HG02840 (cell line): ENCODE data around the gene SLC41A3.
"Not testable (repeated sequence)": the region's sequence is repeated elsewhere in the genome, so short reads cannot be mapped to it uniquely, and the experiment has no call there.

Experiments
- ATAC-seq: cut with Tn5 transposase; IDR thresholded peaks from one replicate; pipeline ENCODE4 v1.9.1; 2021; ENCODE audit warnings: mild to moderate bottlenecking, moderate library complexity, moderate number of reproducible peaks; ENCODE audit not compliant: unreplicated experiment, low FRiP score

The SLC41A3 gene

DNA sequence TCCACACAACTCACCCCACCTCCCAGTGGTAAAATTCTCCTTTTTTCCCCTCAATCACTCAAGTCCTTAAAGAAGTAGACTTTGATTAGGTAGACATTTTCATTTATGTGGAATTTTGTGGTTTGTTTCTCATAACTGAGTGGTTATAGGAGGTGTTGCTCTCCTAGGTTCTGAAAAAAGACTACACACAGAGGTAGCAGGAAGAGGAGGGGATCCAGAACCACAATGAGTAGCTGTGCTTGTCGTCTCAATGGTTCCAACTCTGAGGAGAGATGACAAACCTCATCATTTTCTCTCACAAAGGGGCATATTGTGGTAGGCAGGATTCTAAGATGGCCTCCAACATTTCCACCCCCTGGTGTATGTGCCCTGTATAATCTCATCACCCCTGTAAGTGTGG, 120.1 kb downstream of the SLC41A3 start:
- not testable (repeated sequence) for ATAC-seq

GRCh38 chr3:125961289-125961589, 122.7 kb downstream of the SLC41A3 start:
- ATAC-seq: no peak

- no peak for ATAC-seq
Measured at GRCh38 chr3:125960456-125961288, 123.3 kb downstream of the SLC41A3 start.

- ATAC-seq: no peak
Measured at GRCh38 chr3:125960066-125960424, 123.9 kb downstream of the SLC41A3 start.

DNA sequence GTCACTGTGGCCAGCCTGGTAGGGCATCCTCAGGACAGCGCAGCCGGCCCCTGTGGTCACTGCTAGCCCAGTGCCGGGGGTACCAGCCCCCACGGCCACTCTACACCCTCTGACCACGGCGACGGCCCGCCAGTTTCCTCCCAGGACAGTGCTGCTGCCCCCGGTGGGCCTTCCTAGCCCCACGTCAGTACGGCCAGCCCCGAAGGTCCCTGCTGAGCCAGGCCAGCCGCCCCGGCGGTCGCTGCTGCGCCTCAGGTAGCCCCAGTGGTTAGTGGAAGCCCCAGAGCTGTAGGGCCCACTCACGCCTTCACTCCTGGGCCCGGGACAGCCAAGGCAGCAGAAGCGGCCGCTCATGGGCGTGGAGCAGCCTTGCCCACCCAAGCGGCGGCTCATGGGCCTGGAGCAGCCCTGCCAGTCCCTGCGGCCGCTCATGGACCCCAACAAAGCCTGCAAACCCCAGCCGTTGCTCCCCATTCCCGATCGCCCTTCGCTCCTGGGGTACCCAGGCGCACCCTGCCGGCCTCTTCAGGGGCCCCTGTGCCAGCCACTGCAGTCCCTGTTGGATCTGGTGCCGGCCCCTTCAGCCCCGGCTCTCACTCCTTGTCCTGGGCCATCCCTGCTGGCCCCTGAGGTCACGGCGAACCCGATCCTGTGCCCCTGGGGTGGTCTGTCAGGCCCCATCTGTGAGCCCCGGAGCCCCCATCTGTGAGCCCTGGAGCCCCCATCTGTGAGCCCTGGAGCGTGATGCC, 124.4 kb downstream of the SLC41A3 start:
- no peak for ATAC-seq

- no peak for ATAC-seq
Measured at GRCh38 chr3:125958511-125959316, 125.2 kb downstream of the SLC41A3 start.

DNA sequence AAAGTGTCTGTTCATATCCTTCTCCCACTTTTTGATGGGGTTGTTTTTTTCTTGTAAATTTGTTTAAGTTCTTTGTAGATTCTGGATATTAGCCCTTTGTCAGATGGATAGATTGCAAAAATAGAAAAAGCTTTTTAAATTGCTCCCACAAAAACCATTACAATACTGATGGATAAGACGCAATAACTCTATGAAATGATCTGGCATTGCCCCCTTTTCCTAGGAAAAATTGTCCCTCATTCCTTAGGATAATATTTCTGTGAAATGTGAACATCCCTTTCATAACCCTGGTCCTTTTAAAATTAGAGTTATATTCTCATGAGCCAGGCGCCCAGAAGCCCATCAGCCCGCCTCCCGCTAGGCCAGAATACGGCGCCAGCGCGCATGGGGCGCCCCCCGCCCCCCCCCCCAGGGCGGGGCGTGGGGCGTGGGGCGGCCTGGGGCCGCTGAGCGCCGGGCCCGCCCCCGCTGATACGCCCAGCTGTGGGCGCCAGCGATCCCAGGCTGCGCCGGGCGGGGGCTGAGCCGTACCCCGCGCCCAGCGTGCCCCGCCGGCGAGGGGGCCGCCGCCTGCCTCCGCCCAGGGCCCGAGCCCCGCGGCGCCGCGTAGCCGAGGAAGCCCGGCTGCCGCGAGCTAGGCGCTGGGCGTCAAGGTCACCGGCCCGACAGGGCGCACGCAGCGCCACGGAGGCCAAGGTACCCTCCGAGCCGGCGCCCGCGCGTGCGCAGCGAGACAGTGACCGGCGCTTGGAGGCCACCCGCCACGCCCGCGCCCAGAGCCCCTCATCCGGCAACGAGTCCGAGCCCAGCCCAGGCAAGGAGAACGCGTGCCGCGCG, 126.0 kb downstream of the SLC41A3 start:
- no peak for ATAC-seq

DNA sequence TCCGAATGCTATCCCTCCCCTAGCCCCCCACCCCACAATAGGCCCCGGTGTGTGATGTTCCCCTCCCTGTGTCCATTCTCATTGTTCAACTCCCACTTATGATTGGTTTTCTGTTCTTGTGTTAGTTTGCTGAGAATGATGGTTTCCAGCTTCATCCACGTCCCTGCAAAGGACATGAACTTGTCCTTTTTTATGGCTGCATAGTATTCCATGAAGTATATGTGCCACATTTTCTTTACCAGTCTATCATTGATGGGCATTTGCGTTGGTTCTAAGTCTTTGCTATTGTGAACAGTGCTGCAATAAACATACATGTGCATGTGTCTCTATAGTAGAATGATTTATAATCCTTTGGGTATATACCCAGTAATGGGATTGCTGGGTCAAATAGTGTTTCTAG, 126.9 kb downstream of the SLC41A3 start:
- ATAC-seq: not testable (repeated sequence)
